Tibial nerve (tissue), 4 donors: ENCODE data around the gene LYPD6B.

Source experiments
- EP300 ChIP-seq, 2 donors: sonication (generic); formaldehyde crosslinking; IDR thresholded peaks; one replicate each; pipeline ENCODE4 v1.6.1; 2017; ENCODE audit warnings: antibody characterized with exemption in 2 of 2, mild to moderate bottlenecking in 1 of 2
- POLR2A ChIP-seq, 2 donors: fragments of 450-650 bp; IDR thresholded peaks; one replicate each; pipeline ENCODE4 v1.6.1; 2017; ENCODE audit warnings: antibody characterized with exemption in 2 of 2, mild to moderate bottlenecking in 2 of 2, moderate library complexity in 2 of 2
- TF ChIP-seq, protein P1 (sequence below), 5 experiments: fragments of 200-600 bp in 3 of 5; fragments of 450-650 bp in 2 of 5; sonication (generic) in 3 of 5; IDR thresholded peaks; one replicate each; pipeline ENCODE4 v1.5.1; 2016 to 2019; ENCODE audit warnings: antibody characterized with exemption in 5 of 5, mild to moderate bottlenecking in 3 of 5, moderate library complexity in 2 of 5

DNA sequence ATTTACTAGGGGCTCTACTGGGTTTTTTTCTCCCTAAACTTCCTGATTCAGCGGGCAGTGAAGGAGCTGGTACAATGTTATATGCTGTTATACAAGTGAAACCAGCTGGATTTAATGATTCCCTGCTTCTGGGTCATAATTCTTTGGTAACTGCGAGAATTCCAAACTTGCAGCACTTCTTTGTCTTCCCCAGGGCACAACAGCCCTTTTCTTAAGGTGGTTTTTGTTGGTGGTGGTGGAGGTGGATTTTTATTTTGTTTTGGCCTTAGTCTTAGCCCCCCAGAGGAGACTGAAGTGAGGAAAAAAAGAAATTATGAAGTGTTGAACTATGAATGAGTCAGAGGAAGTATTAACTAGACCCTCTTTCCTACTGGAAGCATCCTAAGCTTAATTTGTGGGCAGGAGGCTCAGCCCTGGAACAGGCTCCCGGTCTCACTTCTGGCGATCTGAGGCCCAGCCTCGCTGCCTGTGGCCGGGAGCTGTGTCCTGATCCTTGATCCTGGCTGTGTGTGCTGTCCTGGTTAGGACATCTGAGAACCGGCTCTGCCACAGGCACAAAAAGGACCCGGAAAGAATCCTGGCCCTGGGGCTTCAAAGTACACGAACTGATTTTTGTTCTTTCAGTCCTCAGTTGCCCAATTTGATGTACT lies 141.9 kb downstream of the LYPD6B start:
- TF ChIP-seq POLR2A (IDR thresholded peaks at IDR 0.05) (no peak), EP300 (IDR thresholded peaks at IDR 0.05) (no peak)
- TF ChIP-seq, protein P1, sequence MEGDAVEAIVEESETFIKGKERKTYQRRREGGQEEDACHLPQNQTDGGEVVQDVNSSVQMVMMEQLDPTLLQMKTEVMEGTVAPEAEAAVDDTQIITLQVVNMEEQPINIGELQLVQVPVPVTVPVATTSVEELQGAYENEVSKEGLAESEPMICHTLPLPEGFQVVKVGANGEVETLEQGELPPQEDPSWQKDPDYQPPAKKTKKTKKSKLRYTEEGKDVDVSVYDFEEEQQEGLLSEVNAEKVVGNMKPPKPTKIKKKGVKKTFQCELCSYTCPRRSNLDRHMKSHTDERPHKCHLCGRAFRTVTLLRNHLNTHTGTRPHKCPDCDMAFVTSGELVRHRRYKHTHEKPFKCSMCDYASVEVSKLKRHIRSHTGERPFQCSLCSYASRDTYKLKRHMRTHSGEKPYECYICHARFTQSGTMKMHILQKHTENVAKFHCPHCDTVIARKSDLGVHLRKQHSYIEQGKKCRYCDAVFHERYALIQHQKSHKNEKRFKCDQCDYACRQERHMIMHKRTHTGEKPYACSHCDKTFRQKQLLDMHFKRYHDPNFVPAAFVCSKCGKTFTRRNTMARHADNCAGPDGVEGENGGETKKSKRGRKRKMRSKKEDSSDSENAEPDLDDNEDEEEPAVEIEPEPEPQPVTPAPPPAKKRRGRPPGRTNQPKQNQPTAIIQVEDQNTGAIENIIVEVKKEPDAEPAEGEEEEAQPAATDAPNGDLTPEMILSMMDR (IDR thresholded peaks at IDR 0.05), result no peak
